ENCODE measurements around the gene POLR3C.

DNA sequence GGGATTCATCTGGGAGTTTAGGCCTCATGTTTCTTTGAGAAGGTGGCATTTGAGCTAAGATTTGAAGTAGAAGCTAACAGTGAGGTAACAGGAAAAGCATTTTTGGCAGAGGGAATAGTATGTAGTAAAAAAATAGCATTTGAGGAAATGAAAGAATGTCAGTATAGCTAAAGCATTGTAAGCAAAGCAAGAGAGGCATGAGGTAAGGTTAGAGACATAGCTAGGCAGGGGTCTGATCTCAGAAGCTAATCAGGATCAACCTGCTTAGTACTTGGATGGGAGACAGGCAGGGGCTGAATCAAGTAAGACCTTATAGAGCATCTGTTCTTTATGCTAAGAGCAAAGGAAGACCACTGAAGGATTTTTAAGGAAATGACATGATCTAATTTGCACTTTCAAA is 4.0 kb downstream of the POLR3C start:
- TF ChIP-seq, protein P1, sequence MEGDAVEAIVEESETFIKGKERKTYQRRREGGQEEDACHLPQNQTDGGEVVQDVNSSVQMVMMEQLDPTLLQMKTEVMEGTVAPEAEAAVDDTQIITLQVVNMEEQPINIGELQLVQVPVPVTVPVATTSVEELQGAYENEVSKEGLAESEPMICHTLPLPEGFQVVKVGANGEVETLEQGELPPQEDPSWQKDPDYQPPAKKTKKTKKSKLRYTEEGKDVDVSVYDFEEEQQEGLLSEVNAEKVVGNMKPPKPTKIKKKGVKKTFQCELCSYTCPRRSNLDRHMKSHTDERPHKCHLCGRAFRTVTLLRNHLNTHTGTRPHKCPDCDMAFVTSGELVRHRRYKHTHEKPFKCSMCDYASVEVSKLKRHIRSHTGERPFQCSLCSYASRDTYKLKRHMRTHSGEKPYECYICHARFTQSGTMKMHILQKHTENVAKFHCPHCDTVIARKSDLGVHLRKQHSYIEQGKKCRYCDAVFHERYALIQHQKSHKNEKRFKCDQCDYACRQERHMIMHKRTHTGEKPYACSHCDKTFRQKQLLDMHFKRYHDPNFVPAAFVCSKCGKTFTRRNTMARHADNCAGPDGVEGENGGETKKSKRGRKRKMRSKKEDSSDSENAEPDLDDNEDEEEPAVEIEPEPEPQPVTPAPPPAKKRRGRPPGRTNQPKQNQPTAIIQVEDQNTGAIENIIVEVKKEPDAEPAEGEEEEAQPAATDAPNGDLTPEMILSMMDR (IDR thresholded peaks at IDR 0.05) = no peak
- TF ChIP-seq POLR2A (IDR thresholded peaks at IDR 0.05) (no peak), POLR2AphosphoS5 (IDR thresholded peaks at IDR 0.05) (no peak), EP300 (IDR thresholded peaks at IDR 0.05) (no peak)

All from upper lobe of left lung (tissue), 4 donors.